BE2C (cell line): ENCODE results near the gene CDR2.

Experiments used
- DNase-seq: peaks from one replicate; pipeline ENCODE4 v3.0.0-alpha.2; 2020
- H3K27me3 ChIP-seq: fragments of 250-450 bp; sonication (Bioruptor Pico); 2 replicates; pipeline ENCODE4 v1.5.1; 2020; ENCODE audit warnings: mild to moderate bottlenecking
- H3K36me3 ChIP-seq: fragments of 250-450 bp; sonication (Bioruptor Pico); 2 replicates; pipeline ENCODE4 v1.5.1; 2020; ENCODE audit warnings: mild to moderate bottlenecking
- H3K4me1 ChIP-seq: fragments of 250-450 bp; sonication (Bioruptor Pico); 2 replicates; pipeline ENCODE4 v1.5.1; 2020
- H3K4me3 ChIP-seq: 2 replicates; pipeline ENCODE4 v1.5.1; 2011; ENCODE audit warnings: low read depth, low read length
- H3K9me3 ChIP-seq: fragments of 250-450 bp; sonication (Bioruptor Pico); 2 replicates; pipeline ENCODE4 v1.5.1; 2020
- TF ChIP-seq, protein P1 (sequence below): IDR thresholded peaks from 2 replicates; pipeline ENCODE4 v1.5.1; 2012; ENCODE audit warnings: mild to moderate bottlenecking, low read depth, low read length

Gene CDR2

DNA sequence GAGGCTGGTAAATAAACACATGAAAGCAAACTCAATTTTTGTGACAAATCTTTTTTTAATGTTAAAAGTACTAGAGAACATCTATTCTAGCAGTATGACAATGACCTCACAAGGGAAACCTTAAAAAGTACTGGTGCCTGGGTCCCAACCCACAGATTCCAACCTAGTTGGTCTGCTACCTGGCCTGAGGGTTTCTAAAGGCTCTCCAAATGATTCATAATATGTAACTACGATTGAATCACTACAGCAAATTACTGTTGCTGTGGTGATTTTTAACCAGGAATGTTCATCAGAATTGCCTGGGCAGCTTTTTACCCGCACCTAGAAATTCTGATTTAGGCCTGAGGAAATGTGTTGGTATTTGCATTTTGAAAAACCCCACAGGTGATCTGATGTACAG lies 26.1 kb downstream of the CDR2 start:
- H3K4me1 ChIP-seq, result no peaks in the 10 kb centered on the region
- no peak for DNase-seq
- no peaks in the 10 kb centered on the region for H3K9me3 ChIP-seq
- peaks cover 62% of the 10 kb centered on the region for H3K36me3 ChIP-seq
- no peaks in the 10 kb centered on the region for H3K27me3 ChIP-seq
- TF ChIP-seq, protein P1, sequence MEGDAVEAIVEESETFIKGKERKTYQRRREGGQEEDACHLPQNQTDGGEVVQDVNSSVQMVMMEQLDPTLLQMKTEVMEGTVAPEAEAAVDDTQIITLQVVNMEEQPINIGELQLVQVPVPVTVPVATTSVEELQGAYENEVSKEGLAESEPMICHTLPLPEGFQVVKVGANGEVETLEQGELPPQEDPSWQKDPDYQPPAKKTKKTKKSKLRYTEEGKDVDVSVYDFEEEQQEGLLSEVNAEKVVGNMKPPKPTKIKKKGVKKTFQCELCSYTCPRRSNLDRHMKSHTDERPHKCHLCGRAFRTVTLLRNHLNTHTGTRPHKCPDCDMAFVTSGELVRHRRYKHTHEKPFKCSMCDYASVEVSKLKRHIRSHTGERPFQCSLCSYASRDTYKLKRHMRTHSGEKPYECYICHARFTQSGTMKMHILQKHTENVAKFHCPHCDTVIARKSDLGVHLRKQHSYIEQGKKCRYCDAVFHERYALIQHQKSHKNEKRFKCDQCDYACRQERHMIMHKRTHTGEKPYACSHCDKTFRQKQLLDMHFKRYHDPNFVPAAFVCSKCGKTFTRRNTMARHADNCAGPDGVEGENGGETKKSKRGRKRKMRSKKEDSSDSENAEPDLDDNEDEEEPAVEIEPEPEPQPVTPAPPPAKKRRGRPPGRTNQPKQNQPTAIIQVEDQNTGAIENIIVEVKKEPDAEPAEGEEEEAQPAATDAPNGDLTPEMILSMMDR, result no peak
- no peak overlapping the region for H3K4me3 ChIP-seq

DNA sequence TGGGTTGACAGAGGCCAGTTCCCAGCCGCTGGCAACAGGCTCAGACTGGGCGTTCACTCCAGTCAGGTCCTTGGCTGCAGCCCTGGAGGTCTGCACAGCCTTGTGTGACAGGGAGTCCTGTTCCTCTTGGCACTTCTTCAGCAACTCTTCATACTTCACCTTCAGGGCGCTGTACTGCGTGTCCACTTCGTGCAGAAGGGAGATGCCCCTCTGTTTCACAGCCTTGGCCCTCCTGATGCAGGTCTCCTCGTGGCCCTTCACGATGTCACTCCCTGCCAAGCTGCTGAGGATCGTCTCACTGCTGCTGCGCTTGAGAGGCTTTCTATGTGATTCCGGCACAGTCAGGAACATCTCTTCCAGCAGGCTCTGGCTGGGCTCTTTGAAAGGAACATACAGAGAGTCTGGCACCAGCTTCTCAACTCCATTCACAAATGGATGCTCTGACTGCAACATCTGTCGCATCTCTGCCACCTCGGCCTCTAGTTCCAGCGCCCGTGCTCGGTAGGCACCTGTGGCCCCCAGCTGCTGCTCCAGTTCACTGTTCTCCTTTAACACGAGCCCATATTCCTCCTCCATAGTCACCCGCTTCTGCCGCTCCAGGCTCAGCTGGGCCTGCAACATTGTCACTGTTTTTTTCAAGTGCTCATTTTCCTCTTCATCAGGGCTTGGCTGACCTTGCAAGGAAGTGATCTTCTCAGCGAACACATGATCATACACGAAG lies 27.2 kb downstream of the CDR2 start:
- TF ChIP-seq, protein P1, result no peak
- H3K36me3 ChIP-seq, result peaks cover 65% of the 10 kb centered on the region
- H3K4me3 ChIP-seq, result no peak overlapping the region
- no peaks in the 10 kb centered on the region for H3K4me1 ChIP-seq
- no peaks in the 10 kb centered on the region for H3K9me3 ChIP-seq
- no peaks in the 10 kb centered on the region for H3K27me3 ChIP-seq
- no peak for DNase-seq

DNA sequence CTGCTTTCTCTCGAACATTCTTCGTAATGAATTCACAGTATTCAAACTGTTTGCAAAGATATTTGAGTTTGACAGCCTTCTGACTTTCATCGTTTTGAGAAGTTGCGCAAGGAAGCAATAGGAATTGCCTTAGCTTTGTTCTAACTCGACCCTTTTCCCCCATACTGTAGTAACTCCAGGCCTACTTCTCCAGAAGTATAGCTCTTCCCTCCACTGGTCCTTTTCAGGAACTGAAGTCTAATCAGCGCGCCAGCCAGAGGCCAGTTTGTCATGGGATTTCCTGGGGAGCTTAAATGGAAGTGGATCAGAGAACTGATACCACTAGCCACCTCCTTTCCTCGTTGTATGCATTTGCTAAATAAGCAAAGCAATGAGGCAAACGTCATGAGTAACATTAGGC lies 27.9 kb downstream of the CDR2 start:
- Histone ChIP-seq H3K27me3 (no peaks in the 10 kb centered on the region), H3K9me3 (no peaks in the 10 kb centered on the region), H3K36me3 (peaks cover 63% of the 10 kb centered on the region), H3K4me3 (no peak overlapping the region), H3K4me1 (no peaks in the 10 kb centered on the region)
- TF ChIP-seq, protein P1, result no peak
- DNase-seq, result no peak

DNA sequence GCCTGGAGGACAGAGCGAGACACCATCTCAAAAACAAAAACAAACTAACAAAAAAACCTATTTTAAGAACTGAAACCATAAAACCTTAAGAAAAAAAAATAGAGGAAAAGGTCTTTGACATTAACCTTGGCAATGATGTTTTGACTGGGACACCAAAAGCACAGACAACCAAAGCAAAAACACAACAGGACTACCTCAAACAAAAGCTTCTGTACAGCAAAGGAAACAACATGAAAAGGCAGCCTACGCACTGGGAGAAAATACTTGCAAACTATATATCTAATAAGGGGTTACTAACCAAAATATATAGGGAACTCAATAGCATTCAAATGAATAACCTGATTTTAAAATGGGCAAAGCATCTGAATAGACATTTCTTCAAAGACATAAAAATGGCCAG lies 32.3 kb downstream of the CDR2 start:
- no peaks in the 10 kb centered on the region for H3K27me3 ChIP-seq
- peaks cover 23% of the 10 kb centered on the region for H3K36me3 ChIP-seq
- TF ChIP-seq, protein P1, result no peak
- no peak overlapping the region for H3K4me3 ChIP-seq
- no peaks in the 10 kb centered on the region for H3K4me1 ChIP-seq
- H3K9me3 ChIP-seq, result no peaks in the 10 kb centered on the region; the same call in 1 of the 2 replicates
- no peak for DNase-seq

DNA sequence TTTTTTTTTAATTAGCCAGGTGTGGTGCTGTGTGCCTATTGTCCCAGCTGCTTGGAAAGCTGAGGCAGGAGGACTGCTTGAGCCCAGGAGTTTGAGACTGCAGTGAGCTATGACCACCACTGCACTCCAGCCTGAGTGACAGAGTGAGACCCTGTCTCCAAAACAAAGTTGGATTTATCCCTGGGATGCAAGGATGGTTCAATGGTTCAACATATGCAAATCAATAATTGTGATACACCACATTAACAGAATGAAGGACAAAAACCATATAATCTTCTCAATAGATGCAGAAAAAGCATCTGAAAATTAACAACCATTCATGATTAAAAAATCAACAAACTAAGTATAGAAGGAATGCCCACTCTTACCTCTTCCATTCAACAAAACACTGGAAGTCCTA lies 33.5 kb downstream of the CDR2 start:
- H3K4me1 ChIP-seq, result no peaks in the 10 kb centered on the region
- H3K27me3 ChIP-seq, result no peaks in the 10 kb centered on the region
- H3K9me3 ChIP-seq, result no peaks in the 10 kb centered on the region; the same call in 1 of the 2 replicates
- no peak overlapping the region for H3K4me3 ChIP-seq
- no peak for DNase-seq
- peaks cover 23% of the 10 kb centered on the region for H3K36me3 ChIP-seq
- TF ChIP-seq, protein P1, result no peak

DNA sequence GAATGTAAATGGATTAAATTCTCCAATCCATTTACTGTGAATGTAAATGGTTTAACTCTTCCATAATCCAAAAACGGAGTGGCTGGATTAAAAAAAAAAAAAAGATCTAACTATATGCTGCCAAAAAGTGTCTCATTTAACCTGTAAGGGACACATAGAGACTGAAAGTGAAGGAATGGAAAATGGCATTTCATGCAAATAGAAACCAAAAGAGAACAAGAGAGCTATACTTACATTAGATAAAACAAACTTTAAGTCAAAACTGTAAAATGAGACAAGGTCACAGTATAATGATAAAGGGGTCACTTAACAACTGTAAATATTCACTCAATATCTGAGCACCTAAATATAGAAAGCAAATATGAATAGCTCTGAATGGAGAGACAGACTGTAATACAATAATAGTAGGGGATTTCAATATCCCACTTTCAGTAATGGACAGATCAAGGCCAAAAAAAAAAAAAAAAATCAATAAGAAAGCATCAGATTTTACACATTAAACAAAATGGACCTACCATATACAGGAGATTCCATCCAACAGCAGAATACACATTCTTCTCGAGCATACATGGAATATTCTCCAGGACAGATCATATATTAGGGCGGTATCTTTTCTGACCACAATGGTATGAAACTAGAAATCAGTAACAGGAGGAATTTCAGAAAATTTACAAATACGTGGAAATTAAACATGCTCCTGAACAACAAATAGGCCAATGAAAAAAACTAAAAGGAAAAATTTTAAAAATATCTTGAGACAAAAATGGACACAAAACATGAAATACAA lies 36.4 kb downstream of the CDR2 start:
- DNase-seq, result no peak
- Histone ChIP-seq H3K27me3 (no peaks in the 10 kb centered on the region), H3K4me3 (no peak overlapping the region), H3K4me1 (no peaks in the 10 kb centered on the region), H3K9me3 (no peaks in the 10 kb centered on the region; the same call in 1 of the 2 replicates), H3K36me3 (peaks cover 42% of the 10 kb centered on the region)
- TF ChIP-seq, protein P1, result no peak
